ENCODE data around the gene ADORA1.

- TF ChIP-seq, protein P1, sequence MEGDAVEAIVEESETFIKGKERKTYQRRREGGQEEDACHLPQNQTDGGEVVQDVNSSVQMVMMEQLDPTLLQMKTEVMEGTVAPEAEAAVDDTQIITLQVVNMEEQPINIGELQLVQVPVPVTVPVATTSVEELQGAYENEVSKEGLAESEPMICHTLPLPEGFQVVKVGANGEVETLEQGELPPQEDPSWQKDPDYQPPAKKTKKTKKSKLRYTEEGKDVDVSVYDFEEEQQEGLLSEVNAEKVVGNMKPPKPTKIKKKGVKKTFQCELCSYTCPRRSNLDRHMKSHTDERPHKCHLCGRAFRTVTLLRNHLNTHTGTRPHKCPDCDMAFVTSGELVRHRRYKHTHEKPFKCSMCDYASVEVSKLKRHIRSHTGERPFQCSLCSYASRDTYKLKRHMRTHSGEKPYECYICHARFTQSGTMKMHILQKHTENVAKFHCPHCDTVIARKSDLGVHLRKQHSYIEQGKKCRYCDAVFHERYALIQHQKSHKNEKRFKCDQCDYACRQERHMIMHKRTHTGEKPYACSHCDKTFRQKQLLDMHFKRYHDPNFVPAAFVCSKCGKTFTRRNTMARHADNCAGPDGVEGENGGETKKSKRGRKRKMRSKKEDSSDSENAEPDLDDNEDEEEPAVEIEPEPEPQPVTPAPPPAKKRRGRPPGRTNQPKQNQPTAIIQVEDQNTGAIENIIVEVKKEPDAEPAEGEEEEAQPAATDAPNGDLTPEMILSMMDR (IDR thresholded peaks at IDR 0.05; ENCODE audit: borderline replicate concordance, extremely low read depth, low read length, poor library complexity, severe bottlenecking) = no peak
- TF ChIP-seq EZH2 (IDR thresholded peaks at IDR 0.05; ENCODE audit: borderline replicate concordance, low read depth, low read length, severe bottlenecking) = no peak
Observed at GRCh38 chr1:203077956-203078355, 49.6 kb upstream of the ADORA1 start.
